H9 (cell line): ENCODE measurements around the gene PSMB9. TPM values are rescaled to one million over a fixed set of nuclear protein-coding genes. Genes with fewer than 3 reads are reported as not detected.
A peak's percentile ranks its signal among the peaks of the same experiment; 100 is the strongest.
"Not testable (repeated sequence)": the region's sequence is repeated elsewhere in the genome, so short reads cannot be mapped to it uniquely, and the experiment has no call there.

Source experiments
- DNase-seq: peaks from one replicate; pipeline ENCODE4 v3.0.0-alpha.2; 2017
- H2AFZ ChIP-seq: one replicate; pipeline ENCODE4 v1.6.1; 2013; ENCODE audit warnings: mild to moderate bottlenecking, low read length, control low read depth, moderate library complexity
- H2AK5ac ChIP-seq: 2 replicates; pipeline ENCODE4 v1.6.1; 2013; ENCODE audit warnings: low read length, control low read depth, mixed read lengths; ENCODE audit not compliant: insufficient read length
- H2BK120ac ChIP-seq: one replicate; pipeline ENCODE4 v1.6.1; 2013; ENCODE audit warnings: low read depth, mild to moderate bottlenecking, low read length, control low read depth, inconsistent platforms; ENCODE audit not compliant: poor library complexity, severe bottlenecking
- H2BK12ac ChIP-seq: 2 replicates; pipeline ENCODE4 v1.6.1; 2013; ENCODE audit warnings: low read length, control low read depth, mixed read lengths, low read depth; ENCODE audit not compliant: insufficient read length
- H2BK15ac ChIP-seq: 2 replicates; pipeline ENCODE4 v1.6.1; 2013; ENCODE audit warnings: low read depth, low read length, control low read depth
- H2BK20ac ChIP-seq: one replicate; pipeline ENCODE4 v1.6.1; 2013; ENCODE audit warnings: low read depth, mild to moderate bottlenecking, low read length, control low read depth, inconsistent platforms; ENCODE audit not compliant: poor library complexity, severe bottlenecking
- H2BK5ac ChIP-seq: 2 replicates; pipeline ENCODE4 v1.6.1; 2013; ENCODE audit warnings: low read length, control low read depth, mixed read lengths; ENCODE audit not compliant: insufficient read length
- H3K14ac ChIP-seq: 2 replicates; pipeline ENCODE4 v1.6.1; 2013; ENCODE audit warnings: low read length, control low read depth; ENCODE audit not compliant: insufficient read depth
- H3K18ac ChIP-seq: 2 replicates; pipeline ENCODE4 v1.6.1; 2013; ENCODE audit warnings: low read depth, mild to moderate bottlenecking, mixed read lengths, low read length, control low read depth; ENCODE audit not compliant: insufficient read length
- H3K23ac ChIP-seq: 2 replicates; pipeline ENCODE4 v1.6.1; 2013; ENCODE audit warnings: low read length, control low read depth, mixed read lengths, low read depth; ENCODE audit not compliant: insufficient read length
- H3K23me2 ChIP-seq: 2 replicates; pipeline ENCODE4 v1.6.1; 2013; ENCODE audit warnings: low read depth, mild to moderate bottlenecking, mixed read lengths, low read length, control low read depth; ENCODE audit not compliant: insufficient read length, poor library complexity, severe bottlenecking
- H3K27ac ChIP-seq: 2 replicates; pipeline ENCODE4 v1.5.1; 2013; ENCODE audit warnings: low read length, control low read depth, mixed read lengths, low read depth; ENCODE audit not compliant: insufficient read length
- H3K27me3 ChIP-seq: 2 replicates; pipeline ENCODE4 v1.6.1; 2013; ENCODE audit warnings: low read length, control low read depth, inconsistent platforms; ENCODE audit not compliant: insufficient read depth
- H3K4ac ChIP-seq: 2 replicates; pipeline ENCODE4 v1.6.1; 2013; ENCODE audit warnings: low read depth, mild to moderate bottlenecking, control low read depth, inconsistent platforms, low read length, moderate library complexity
- H3K4me1 ChIP-seq: 2 replicates; pipeline ENCODE4 v1.6.1; 2013; ENCODE audit warnings: low read length, control low read depth, inconsistent platforms; ENCODE audit not compliant: insufficient read depth
- H3K4me2 ChIP-seq: 2 replicates; pipeline ENCODE4 v1.6.1; 2013; ENCODE audit warnings: low read length, control low read depth, mixed read lengths; ENCODE audit not compliant: insufficient read length, insufficient read depth
- H3K56ac ChIP-seq: 2 replicates; pipeline ENCODE4 v1.6.1; 2013; ENCODE audit warnings: low read depth, mild to moderate bottlenecking, mixed read lengths, low read length, control low read depth; ENCODE audit not compliant: insufficient read length
- H3K79me1 ChIP-seq: 2 replicates; pipeline ENCODE4 v1.6.1; 2013; ENCODE audit warnings: low read depth, mild to moderate bottlenecking, moderate library complexity, low read length, control low read depth, inconsistent platforms; ENCODE audit not compliant: insufficient read depth, poor library complexity, severe bottlenecking
- H3K79me2 ChIP-seq: 2 replicates; pipeline ENCODE4 v1.6.1; 2013; ENCODE audit warnings: low read length, control low read depth, inconsistent platforms; ENCODE audit not compliant: insufficient read depth
- H3K9ac ChIP-seq: 2 replicates; pipeline ENCODE4 v1.6.1; 2013; ENCODE audit warnings: low read length, control low read depth, mixed read lengths; ENCODE audit not compliant: insufficient read length; ENCODE audit errors: extremely low read depth
- H3K9me3 ChIP-seq: one replicate; pipeline ENCODE4 v1.6.1; 2013; ENCODE audit warnings: low read depth, low read length, inconsistent platforms; ENCODE audit not compliant: control insufficient read depth
- H3T11ph ChIP-seq: one replicate; pipeline ENCODE4 v1.6.1; 2013; ENCODE audit warnings: mild to moderate bottlenecking, low read length, control low read depth, inconsistent platforms
- H4K20me1 ChIP-seq: one replicate; pipeline ENCODE4 v1.6.1; 2013; ENCODE audit not compliant: control insufficient read depth, insufficient read length, insufficient read depth
- H4K5ac ChIP-seq: 2 replicates; pipeline ENCODE4 v1.6.1; 2013; ENCODE audit warnings: low read depth, mild to moderate bottlenecking, mixed read lengths, low read length, control low read depth; ENCODE audit not compliant: insufficient read length
- H4K8ac ChIP-seq: replicated peaks from 2 replicates; pipeline ENCODE4 v1.6.1; 2013; ENCODE audit warnings: low read length, control low read depth, mixed read lengths, low read depth; ENCODE audit not compliant: insufficient read length
- H4K91ac ChIP-seq: 2 replicates; pipeline ENCODE4 v1.6.1; 2013; ENCODE audit warnings: low read depth, mild to moderate bottlenecking, moderate library complexity, mixed read lengths, low read length, control low read depth; ENCODE audit not compliant: insufficient read length
- H3K27ac Mint-ChIP-seq, 3 experiments: 2 replicates in 2 of 3; 3 replicates in 1 of 3; pipeline ENCODE4 v1.8.0; 2020 to 2021; ENCODE audit warnings: mixed read lengths in 3 of 3, mild to moderate bottlenecking in 1 of 3, moderate library complexity in 1 of 3
- H3K27me3 Mint-ChIP-seq: 2 replicates; pipeline ENCODE4 v1.8.0; 2021; ENCODE audit warnings: low read depth, mild to moderate bottlenecking, moderate library complexity, mixed read lengths
- H3K36me3 Mint-ChIP-seq, 3 experiments: 2 replicates in 2 of 3; 3 replicates in 1 of 3; pipeline ENCODE4 v1.8.0; 2020 to 2021; ENCODE audit warnings: low read depth in 3 of 3, mixed read lengths in 3 of 3; ENCODE audit not compliant: insufficient read depth in 1 of 3
- H3K4me1 Mint-ChIP-seq, 2 experiments: 2 replicates each; pipeline ENCODE4 v1.8.0; 2020; ENCODE audit warnings: mixed read lengths in 2 of 2
- H3K4me3 Mint-ChIP-seq, 2 experiments: 2 replicates in 1 of 2; 3 replicates in 1 of 2; pipeline ENCODE4 v1.8.0; 2020 to 2021; ENCODE audit warnings: mild to moderate bottlenecking in 2 of 2, mixed read lengths in 2 of 2, moderate library complexity in 1 of 2
- H3K9me3 Mint-ChIP-seq, 2 experiments: 2 replicates in 1 of 2; 3 replicates in 1 of 2; pipeline ENCODE4 v1.8.0; 2020; ENCODE audit warnings: mild to moderate bottlenecking in 2 of 2, mixed read lengths in 2 of 2, moderate library complexity in 1 of 2
- CTCF ChIP-seq: fragments of 200-600 bp; sonication (generic); conservative IDR thresholded peaks from 3 replicates; pipeline ENCODE4 v1.8.0; 2021; ENCODE audit warnings: antibody characterized with exemption, mild to moderate bottlenecking
- WGBS: extraction: QIAGEN DNeasy Blood & Tissue Kit; methylation state at CpG from one replicate; pipeline ENCODE4 v1.1.7; 2013; ENCODE audit warnings: missing lambda C conversion rate, low lambda C conversion rate, mixed read lengths; ENCODE audit not compliant: insufficient read length; ENCODE audit errors: extremely low coverage; 5-methylcytosine and 5-hydroxymethylcytosine counted together
- total RNA-seq: library from RNA; stranded (reverse); gene quantifications from 2 replicates; pipeline ENCODE4 v1.2.1, GENCODE V29; 2021

PSMB9 gene
- total RNA-seq, 1 experiment from 2014 or later = 3.5 TPM

GRCh38 chr6:32868257-32868788 is 14.3 kb downstream of the PSMB9 start:
- Histone ChIP-seq H4K91ac (no peak overlapping the region), H3K4me2 (no peak overlapping the region), H2BK15ac (no peak overlapping the region), H4K5ac (no peak overlapping the region), H2BK5ac (no peak overlapping the region), H3K79me1 (no peaks in the 10 kb centered on the region), H2BK12ac (no peak overlapping the region), H3T11ph (no peak overlapping the region), H3K18ac (no peak overlapping the region), H2BK20ac (no peak overlapping the region), H3K23me2 (no peaks in the 10 kb centered on the region), H3K4me1 (no peaks in the 10 kb centered on the region), H3K4ac (no peak overlapping the region), H3K56ac (no peak overlapping the region), H3K14ac (no peak overlapping the region), H2AFZ (no peak overlapping the region), H3K9ac (no peak overlapping the region), H3K27me3 (no peaks in the 10 kb centered on the region), H4K8ac (no peak overlapping the region), H3K79me2 (no peaks in the 10 kb centered on the region), H3K9me3 (no peaks in the 10 kb centered on the region), H3K27ac (no peak overlapping the region), H2BK120ac (no peak overlapping the region), H4K20me1 (no peaks in the 10 kb centered on the region), H2AK5ac (no peak overlapping the region), H3K23ac (no peak overlapping the region)
- 0 out of 4 replicates have a peak, but pooled peaks cover 0 to 2% of the 10 kb centered on the region in 2 experiments for H3K4me1 Mint-ChIP-seq
- DNase-seq = peak; percentile 54
- peak; percentile 97 for TF ChIP-seq CTCF
- no peaks in the 10 kb centered on the region for H3K36me3 Mint-ChIP-seq
- no CpG with 5 or more reads among the region's 5 CpGs for WGBS
- no peak overlapping the region for H3K4me3 Mint-ChIP-seq
- peaks cover 19% of the 10 kb centered on the region for H3K27me3 Mint-ChIP-seq
- H3K9me3 Mint-ChIP-seq = no peaks in the 10 kb centered on the region; a peak in 1 of 5 replicates
- H3K27ac Mint-ChIP-seq = no peak overlapping the region

GRCh38 chr6:32873947-32874346 is 20.0 kb downstream of the PSMB9 start:
- not testable (repeated sequence) for H3K56ac ChIP-seq, H3K9me3 Mint-ChIP-seq, H3K4ac ChIP-seq, H2BK15ac ChIP-seq, H4K5ac ChIP-seq, H3K36me3 Mint-ChIP-seq, H3K79me1 ChIP-seq, H4K20me1 ChIP-seq, H3K18ac ChIP-seq, H4K91ac ChIP-seq, H3K23me2 ChIP-seq, H3K14ac ChIP-seq, H3K27ac ChIP-seq, H3K79me2 ChIP-seq, DNase-seq, H3K27ac Mint-ChIP-seq, H2BK120ac ChIP-seq, H3K9me3 ChIP-seq, H3K4me1 Mint-ChIP-seq, H3K27me3 ChIP-seq, H2BK5ac ChIP-seq, H2BK12ac ChIP-seq, H2AFZ ChIP-seq, H3K4me3 Mint-ChIP-seq, H3K4me1 ChIP-seq, H3K23ac ChIP-seq, H3T11ph ChIP-seq, H3K4me2 ChIP-seq, H2AK5ac ChIP-seq, H2BK20ac ChIP-seq, H4K8ac ChIP-seq, H3K9ac ChIP-seq
- whole genome bisulfite sequencing = no CpG with 5 or more reads among the region's 1 CpG
- H3K27me3 Mint-ChIP-seq = peaks cover 25% of the 10 kb centered on the region
